GM12865 (cell line): ENCODE data around the gene OAF.
"Not testable (repeated sequence)": the region's sequence is repeated elsewhere in the genome, so short reads cannot be mapped to it uniquely, and the experiment has no call there.

Experiments used
- DNase-seq: peaks from one replicate; pipeline ENCODE4 v3.0.0; 2010; ENCODE audit warnings: low read depth
- H3K4me3 ChIP-seq: 2 replicates; pipeline ENCODE4 v1.5.1; 2011; ENCODE audit warnings: mild to moderate bottlenecking, low read depth, low read length, control low read depth
- TF ChIP-seq, protein P1 (sequence below): IDR thresholded peaks from 2 replicates; pipeline ENCODE4 v1.5.1; 2011; ENCODE audit warnings: low read length, control low read depth, low read depth, inconsistent platforms; ENCODE audit not compliant: insufficient read depth; ENCODE audit errors: missing control alignments

OAF gene

DNA sequence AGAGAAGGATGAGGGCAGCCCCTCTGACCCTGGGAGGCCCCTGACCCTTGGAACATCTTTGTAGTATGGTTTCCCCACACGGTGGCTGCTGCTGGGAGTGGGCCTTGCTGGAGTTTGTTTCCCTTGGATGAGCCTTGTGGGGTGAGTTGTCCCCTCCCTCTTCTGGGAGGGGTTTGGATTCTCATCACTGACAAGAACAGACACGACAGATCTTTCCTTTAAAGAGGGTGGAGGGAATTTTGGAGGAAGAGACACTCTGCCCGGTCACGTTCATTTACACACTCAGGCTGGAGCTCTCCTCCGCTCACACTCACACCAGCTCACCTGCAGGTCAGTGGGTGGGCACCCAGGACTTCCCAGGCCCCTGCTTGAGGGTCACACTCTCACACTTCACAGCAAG is 60.8 kb downstream of the OAF start:
- no peak overlapping the region for H3K4me3 ChIP-seq
- DNase-seq: no peak
- TF ChIP-seq, protein P1, sequence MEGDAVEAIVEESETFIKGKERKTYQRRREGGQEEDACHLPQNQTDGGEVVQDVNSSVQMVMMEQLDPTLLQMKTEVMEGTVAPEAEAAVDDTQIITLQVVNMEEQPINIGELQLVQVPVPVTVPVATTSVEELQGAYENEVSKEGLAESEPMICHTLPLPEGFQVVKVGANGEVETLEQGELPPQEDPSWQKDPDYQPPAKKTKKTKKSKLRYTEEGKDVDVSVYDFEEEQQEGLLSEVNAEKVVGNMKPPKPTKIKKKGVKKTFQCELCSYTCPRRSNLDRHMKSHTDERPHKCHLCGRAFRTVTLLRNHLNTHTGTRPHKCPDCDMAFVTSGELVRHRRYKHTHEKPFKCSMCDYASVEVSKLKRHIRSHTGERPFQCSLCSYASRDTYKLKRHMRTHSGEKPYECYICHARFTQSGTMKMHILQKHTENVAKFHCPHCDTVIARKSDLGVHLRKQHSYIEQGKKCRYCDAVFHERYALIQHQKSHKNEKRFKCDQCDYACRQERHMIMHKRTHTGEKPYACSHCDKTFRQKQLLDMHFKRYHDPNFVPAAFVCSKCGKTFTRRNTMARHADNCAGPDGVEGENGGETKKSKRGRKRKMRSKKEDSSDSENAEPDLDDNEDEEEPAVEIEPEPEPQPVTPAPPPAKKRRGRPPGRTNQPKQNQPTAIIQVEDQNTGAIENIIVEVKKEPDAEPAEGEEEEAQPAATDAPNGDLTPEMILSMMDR: no peak

DNA sequence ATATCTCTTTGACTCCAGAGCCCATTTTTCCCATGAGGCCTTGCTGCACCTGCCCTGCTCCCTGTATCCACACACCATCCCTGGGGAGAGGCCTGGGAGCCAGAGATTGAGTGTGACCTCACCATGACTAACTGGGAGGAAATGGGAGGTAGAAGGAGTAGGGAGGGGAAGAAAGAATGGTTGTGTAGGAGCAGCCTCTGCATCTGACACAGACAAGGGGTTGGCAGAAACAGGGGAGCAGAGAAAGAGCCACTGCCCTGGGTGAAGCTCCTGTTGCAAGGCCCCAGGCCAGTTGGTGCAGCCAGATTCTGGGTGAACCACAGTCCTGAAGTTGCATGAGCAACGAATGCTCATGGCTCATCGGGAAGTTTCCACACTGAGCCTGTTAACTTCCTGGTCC is 61.5 kb downstream of the OAF start:
- TF ChIP-seq, protein P1: no peak
- no peak overlapping the region for H3K4me3 ChIP-seq
- DNase-seq: no peak

DNA sequence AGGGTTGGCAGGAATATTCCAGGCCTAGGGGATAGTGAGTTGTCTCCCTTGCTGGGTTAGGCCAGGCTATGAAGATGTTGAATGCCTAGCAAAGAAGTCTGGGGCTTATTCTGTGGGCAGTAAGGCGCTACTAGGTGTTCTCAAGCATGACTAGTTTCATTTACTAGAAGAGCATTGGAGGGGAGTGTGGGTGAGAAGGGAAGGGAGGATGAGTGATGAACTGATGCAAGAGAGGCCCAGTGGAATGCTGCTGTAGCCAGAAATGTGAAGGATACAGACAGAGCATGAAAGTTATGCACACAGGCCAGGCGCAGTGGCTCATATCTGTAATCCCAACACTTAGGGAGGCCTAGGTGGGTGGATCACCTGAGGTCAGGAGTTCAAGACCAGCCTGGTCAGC is 62.6 kb downstream of the OAF start:
- DNase-seq: no peak
- TF ChIP-seq, protein P1: no peak
- no peak overlapping the region for H3K4me3 ChIP-seq

DNA sequence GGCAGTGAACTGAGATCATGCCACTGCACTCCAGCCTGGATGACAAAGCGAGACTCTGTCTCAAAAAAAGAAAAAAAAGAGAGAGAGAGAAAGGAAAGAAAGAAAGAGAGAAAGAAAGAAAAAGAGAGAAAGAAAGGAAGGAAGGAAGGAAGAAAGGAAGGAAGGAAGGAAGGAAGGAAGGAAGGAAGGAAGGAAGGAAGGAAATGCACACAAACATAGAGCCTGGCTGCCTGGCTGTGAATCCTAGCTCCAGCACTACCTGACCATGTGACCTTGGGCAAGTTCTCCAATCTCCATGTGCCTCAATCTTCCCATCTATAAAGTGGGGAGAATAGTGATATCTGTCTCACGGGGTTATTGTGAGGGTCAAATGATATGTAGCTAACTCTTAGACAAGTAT is 63.1 kb downstream of the OAF start:
- DNase-seq, H3K4me3 ChIP-seq: not testable (repeated sequence)

GRCh38 chr11:120279502-120279901 is 68.7 kb downstream of the OAF start:
- H3K4me3 ChIP-seq: no peak overlapping the region
- no peak for DNase-seq
- TF ChIP-seq, protein P1: no peak
